ENCODE data around the gene BACE1-AS.

Gene BACE1-AS

GRCh38 chr11:117327567-117328374, 36.6 kb downstream of the BACE1-AS start, which contains the start of gene CEP164:
Gene CEP164, plus strand, starts transcription at chr11:117327854. Its CDS starts 10,733 bp downstream, at chr11:117338587.
- DNase-seq, result peak; percentile 90

- no peak for DNase-seq
Observed at GRCh38 chr11:117328375-117329010, 37.3 kb downstream of the BACE1-AS start.

- DNase-seq, result no peak
Observed at GRCh38 chr11:117332843-117333242, 41.7 kb downstream of the BACE1-AS start.

DNA sequence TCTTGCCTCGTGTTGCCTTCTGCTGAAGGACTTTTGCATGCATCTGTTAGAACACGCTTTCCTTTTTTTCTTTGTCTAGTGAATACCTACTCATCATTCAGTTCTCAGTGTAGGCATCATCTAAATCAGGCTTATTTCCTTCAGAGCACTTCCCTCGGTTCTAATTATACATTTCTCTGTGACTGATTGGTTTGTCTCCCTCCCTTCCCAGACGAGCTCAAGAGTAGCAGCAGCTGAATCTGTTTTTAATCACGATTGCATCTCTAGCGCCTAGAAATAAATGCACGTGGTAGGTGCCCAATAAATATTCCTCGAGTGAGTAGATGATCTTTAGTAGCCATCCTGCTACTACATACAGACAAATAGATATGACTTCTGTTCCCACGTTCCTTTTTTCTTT, 42.8 kb downstream of the BACE1-AS start:
- no peak for DNase-seq

DNA sequence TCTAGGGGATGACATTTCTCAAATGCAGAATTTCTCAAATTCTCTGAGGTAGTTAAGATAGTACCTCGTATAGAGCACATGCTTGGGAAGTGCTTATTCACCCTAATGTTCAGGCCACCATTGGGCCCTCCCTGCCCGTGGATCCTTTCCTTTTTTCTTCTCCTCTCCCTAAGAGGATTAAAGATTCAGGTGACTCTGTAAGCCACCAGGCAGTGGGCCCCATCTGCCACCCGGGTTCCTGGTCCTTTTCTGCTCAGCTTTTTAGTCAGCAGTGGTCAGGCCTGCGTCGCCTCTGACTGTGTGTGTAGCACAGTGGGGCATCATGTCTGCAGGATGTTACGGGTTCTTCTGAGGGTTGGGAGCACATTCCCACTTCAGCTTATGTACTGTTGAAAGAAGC, 43.8 kb downstream of the BACE1-AS start:
- DNase-seq, result no peak

GRCh38 chr11:117335399-117335798, 44.3 kb downstream of the BACE1-AS start:
- no peak for DNase-seq

- no peak for DNase-seq
Observed at GRCh38 chr11:117337076-117337475, 45.9 kb downstream of the BACE1-AS start.

Measured in activated CD4-positive, CD25-positive, alpha-beta regulatory T cell treated with anti-CD3 and anti-CD28 coated beads, Interleukin-2, amount 50 U/mL, for 72 hours (primary cell).